ENCODE measurements around the gene SYT9. TPM values are rescaled to one million over a fixed set of nuclear protein-coding genes. Genes with fewer than 3 reads are reported as not detected.

Gene SYT9
- total and polyA plus RNA-seq, 2 donors (not counting 3 experiments of a cell fraction or from before 2014, with no cell fraction given), result 0.23 TPM; not detected in 1

- H4K20me1 ChIP-seq (replicated peaks; ENCODE audit: control insufficient read depth, extremely low read depth, insufficient read depth, low read length), result no peaks in the 10 kb centered on the region
- FAIRE-seq (no peak), DNase-seq (ENCODE audit: low read depth, low spot score) (no peak)
- no peaks in the 10 kb centered on the region for H3K4me1 ChIP-seq (ENCODE audit: control insufficient read depth, extremely low read depth, insufficient read depth, low read length)
- peaks cover 0 to 2% of the 10 kb centered on the region in 2 experiments for H3K27me3 ChIP-seq (ENCODE audit: control insufficient read depth in 2 of 2, insufficient read depth in 2 of 2, low read length in 2 of 2)
- H3K9me3 ChIP-seq (replicated peaks; ENCODE audit: control insufficient read depth, insufficient read depth, low read length), result no peaks in the 10 kb centered on the region
- no peak within 1 kb of the TSS for H3K4me3 ChIP-seq (replicated peaks in 1 of 3; ENCODE audit: insufficient read depth in 1 of 3, low read depth in 1 of 3, low read length in 3 of 3)
- H3K79me2 ChIP-seq (ENCODE audit: control insufficient read depth, insufficient read depth, low read length), result no peaks in the 10 kb centered on the region
- H3K36me3 ChIP-seq (ENCODE audit: control insufficient read depth in 2 of 2, extremely low read depth in 1 of 2, insufficient read depth in 2 of 2, low read length in 2 of 2), result no peaks in the 10 kb centered on the region
- dilution Hi-C loops (cut with MboI; ENCODE audit: extremely low pct_ligation_motif_present, low sequenced_read_pairs), result no loop called here
- no TSS peak for BruUV-seq (replicated peaks)
- H3K9ac ChIP-seq (replicated peaks; ENCODE audit: extremely low read depth, insufficient read depth, low read length), result no peak within 1 kb of the TSS
- no peak within 1 kb of the TSS for H2AFZ ChIP-seq (ENCODE audit: low read depth, low read length)
- CTCF ChIA-PET, result interaction anchor here (0.8 to 1.1 kb wide), 3 partner anchors 14 to 180 kb away, joined by 3 to 4 read pairs (median 3); no protein-coding TSS in a partner anchor
- intact Hi-C loops (cut with micrococcal nuclease), result no loop called here
- no peaks in the 10 kb centered on the region for H3K9me1 ChIP-seq (replicated peaks; ENCODE audit: control insufficient read depth, extremely low read depth, insufficient read depth, low read length)
- H3K4me2 ChIP-seq (ENCODE audit: insufficient read depth, low read length), result no peak within 1 kb of the TSS
- POLR2A ChIA-PET, result no interaction called here
- TF ChIP-seq CTCF (IDR thresholded peaks at IDR 0.05; ENCODE audit: extremely low read depth in 1 of 2, insufficient read depth in 1 of 2, low read depth in 1 of 2, low read length in 2 of 2) (no peak), EZH2 (IDR thresholded peaks at IDR 0.05; ENCODE audit: borderline replicate concordance, low read depth, low read length, severe bottlenecking) (no peak), POLR2AphosphoS5 (IDR thresholded peaks at IDR 0.05; ENCODE audit: insufficient read depth, low read depth, low read length) (no peak), JUN (IDR thresholded peaks at IDR 0.05; ENCODE audit: borderline replicate concordance, insufficient read depth, insufficient read length, low read depth) (no peak), GATA2 (IDR thresholded peaks at IDR 0.05; ENCODE audit: insufficient read depth, insufficient read length, low read depth, low read length) (no peak)
- H3K27ac ChIP-seq (ENCODE audit: insufficient read depth, low read depth, low read length), result no peak within 1 kb of the TSS
These were observed 233.7 kb downstream of the SYT9 start, which contains the start of gene OLFML1 for GRCh38 chr11:7485186-7486097. Gene OLFML1 (plus strand): TSS chr11:7485506. CDS start chr11:7485876, 370 bp downstream.

Measured in endothelial cell of umbilical vein (primary cell).